GM19463 (cell line): Measurements from ENCODE around the gene PTPRC.

Source experiments
- ATAC-seq: cut with Tn5 transposase; IDR thresholded peaks from one replicate; pipeline ENCODE4 v1.9.1; 2021; ENCODE audit warnings: mild to moderate bottlenecking, moderate library complexity; ENCODE audit not compliant: unreplicated experiment

The PTPRC gene

GRCh38 chr1:198754670-198755069 lies 115.8 kb downstream of the PTPRC start:
- no peak for ATAC-seq

GRCh38 chr1:198755715-198756114 lies 116.9 kb downstream of the PTPRC start:
- ATAC-seq = no peak

- no peak for ATAC-seq
Observed at GRCh38 chr1:198756470-198756869, 117.6 kb downstream of the PTPRC start.

- ATAC-seq = no peak
Observed at GRCh38 chr1:198761859-198762616, 123.2 kb downstream of the PTPRC start.

GRCh38 chr1:198763298-198763714 lies 124.5 kb downstream of the PTPRC start:
- no peak for ATAC-seq

- ATAC-seq = no peak
Observed at GRCh38 chr1:198764748-198765147, 125.9 kb downstream of the PTPRC start.

- ATAC-seq = no peak
Observed at GRCh38 chr1:198765416-198765815, 126.6 kb downstream of the PTPRC start.

GRCh38 chr1:198771563-198772153 lies 132.8 kb downstream of the PTPRC start:
- ATAC-seq = no peak

- ATAC-seq = no peak
Observed at GRCh38 chr1:198772626-198773025, 133.8 kb downstream of the PTPRC start.

- no peak for ATAC-seq
Observed at GRCh38 chr1:198773030-198773429, 134.2 kb downstream of the PTPRC start.

- ATAC-seq = no peak
Observed at GRCh38 chr1:198773523-198773922, 134.7 kb downstream of the PTPRC start.

- ATAC-seq = no peak
Observed at GRCh38 chr1:198774421-198774820, 135.6 kb downstream of the PTPRC start.

GRCh38 chr1:198775606-198776005 lies 136.8 kb downstream of the PTPRC start:
- ATAC-seq = no peak

- peak; percentile 66 for ATAC-seq
Observed at GRCh38 chr1:198776602-198777029, 137.8 kb downstream of the PTPRC start.

- peak; percentile 43 for ATAC-seq
Observed at GRCh38 chr1:198778049-198778448, 139.2 kb downstream of the PTPRC start.

- no peak for ATAC-seq
Observed at GRCh38 chr1:198780376-198780775, 141.5 kb downstream of the PTPRC start.

- peak; percentile 93 for ATAC-seq
Observed at GRCh38 chr1:198788561-198789064, 149.8 kb downstream of the PTPRC start.

GRCh38 chr1:198793714-198794113 lies 154.9 kb downstream of the PTPRC start:
- ATAC-seq = no peak

GRCh38 chr1:198794498-198794897 lies 155.7 kb downstream of the PTPRC start:
- no peak for ATAC-seq

GRCh38 chr1:198797656-198798055 lies 158.8 kb downstream of the PTPRC start:
- no peak for ATAC-seq

- peak; percentile 87 for ATAC-seq
Observed at GRCh38 chr1:198798923-198799386, 160.1 kb downstream of the PTPRC start.

- no peak for ATAC-seq
Observed at GRCh38 chr1:198805498-198806151, 166.8 kb downstream of the PTPRC start.
